Left lung (tissue), 10 donors: ENCODE data around the gene VPS16. TPM values are rescaled to one million over a fixed set of nuclear protein-coding genes. Genes with fewer than 3 reads are reported as not detected.

ENCODE experiments used
- ATAC-seq: fragments of 200-7000 bp; cut with Tn5 transposase; one replicate; pipeline ENCODE4 v1.9.1; 2020; ENCODE audit warnings: moderate library complexity
- DNase-seq, 4 donors: peaks; one replicate each; pipeline ENCODE4 v3.0.0-alpha.2; 2013 to 2020
- H3K27ac ChIP-seq, 2 donors: fragments of 200-600 bp; sonication (generic) in 1 of 2; one replicate each; pipeline versions ENCODE4 v1.5.0 to v1.8.0; 2020 to 2021
- H3K27me3 ChIP-seq, 2 donors: fragments of 200-600 bp; sonication (generic) in 1 of 2; one replicate each; pipeline versions ENCODE4 v1.5.0 to v1.8.0; 2020 to 2021
- H3K36me3 ChIP-seq, 2 donors: fragments of 200-600 bp; sonication (generic) in 1 of 2; one replicate each; pipeline versions ENCODE4 v1.5.0 to v1.8.0; 2020 to 2021
- H3K4me1 ChIP-seq, 2 donors: fragments of 200-600 bp; one replicate each; pipeline ENCODE4 v1.8.0; 2021
- H3K4me3 ChIP-seq, 2 donors: fragments of 200-600 bp; sonication (generic) in 1 of 2; one replicate each; pipeline versions ENCODE4 v1.5.0 to v1.8.0; 2020 to 2021; ENCODE audit warnings: mild to moderate bottlenecking in 1 of 2
- H3K9me3 ChIP-seq, 2 donors: fragments of 200-600 bp; sonication (generic) in 1 of 2; one replicate each; pipeline versions ENCODE4 v1.5.0 to v1.8.0; 2020 to 2021
- CTCF ChIP-seq, 2 donors: fragments of 200-600 bp; sonication (generic) in 1 of 2; IDR thresholded peaks; one replicate each; pipeline versions ENCODE4 v1.5.0 to v1.8.0; 2021; ENCODE audit warnings: antibody characterized with exemption in 2 of 2
- intact Hi-C, 2 donors: fragments of 100-400 bp; cut with DNase I; formaldehyde crosslinking; loops; one replicate each; pipeline versions ENCODE4 v1.11.2 to v1.14.2; 2022
- polyA plus RNA-seq, 6 donors: library from polyadenylated mRNA; unstranded; fragments of 120-200 nt; gene quantifications; one replicate each; pipeline ENCODE4 v1.2.1, GENCODE V29; 2013; ENCODE audit not compliant: insufficient read length in 6 of 6
- total RNA-seq, 2 donors: library from RNA; stranded (reverse); fragmentation: NEBNext Ultra II Directional; extraction: Animal tissue kit (Norgen Biotek cat#: 25700); gene quantifications; one replicate each; pipeline ENCODE4 v1.2.1, GENCODE V29; 2021
- donor health status: DM: no; HTN: yes; CAD: no.
- donor health status: DM: no; HTN: no; CAD: no.

Gene VPS16
- total and polyA plus RNA-seq, 8 donors = 31.9 to 42.7 (median 36.3) TPM

DNA sequence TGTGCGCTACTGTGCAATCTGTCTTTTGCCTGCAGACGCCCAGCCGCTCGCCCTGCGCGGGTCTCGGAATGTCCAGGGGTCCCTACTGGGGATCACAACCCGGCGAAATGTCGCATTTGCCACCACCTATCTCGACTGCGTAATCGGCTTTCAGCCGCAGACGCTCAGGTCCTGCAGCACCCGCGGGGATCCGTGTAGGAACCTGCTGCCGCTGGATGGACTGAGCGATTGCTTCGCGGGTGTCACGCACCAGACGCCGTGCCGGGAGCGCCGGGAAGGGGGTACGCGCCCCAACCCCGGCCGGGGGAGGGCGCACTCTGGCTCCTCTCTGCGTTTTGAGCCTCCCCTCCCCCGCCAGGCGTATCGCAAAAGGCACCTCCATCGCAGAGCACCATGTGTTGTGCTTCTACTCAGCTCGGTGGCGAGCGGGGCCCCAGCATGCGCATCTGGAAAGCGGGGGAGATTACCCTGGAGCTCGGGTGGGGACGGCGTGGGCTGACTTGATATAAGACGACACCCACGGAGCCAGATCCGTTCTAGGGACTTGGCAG, 32.0 kb downstream of the VPS16 start:
- H3K27ac ChIP-seq = peak overlapping the region in 1 of 2 donors; percentile 81
- peak; percentile 73 for ATAC-seq

DNA sequence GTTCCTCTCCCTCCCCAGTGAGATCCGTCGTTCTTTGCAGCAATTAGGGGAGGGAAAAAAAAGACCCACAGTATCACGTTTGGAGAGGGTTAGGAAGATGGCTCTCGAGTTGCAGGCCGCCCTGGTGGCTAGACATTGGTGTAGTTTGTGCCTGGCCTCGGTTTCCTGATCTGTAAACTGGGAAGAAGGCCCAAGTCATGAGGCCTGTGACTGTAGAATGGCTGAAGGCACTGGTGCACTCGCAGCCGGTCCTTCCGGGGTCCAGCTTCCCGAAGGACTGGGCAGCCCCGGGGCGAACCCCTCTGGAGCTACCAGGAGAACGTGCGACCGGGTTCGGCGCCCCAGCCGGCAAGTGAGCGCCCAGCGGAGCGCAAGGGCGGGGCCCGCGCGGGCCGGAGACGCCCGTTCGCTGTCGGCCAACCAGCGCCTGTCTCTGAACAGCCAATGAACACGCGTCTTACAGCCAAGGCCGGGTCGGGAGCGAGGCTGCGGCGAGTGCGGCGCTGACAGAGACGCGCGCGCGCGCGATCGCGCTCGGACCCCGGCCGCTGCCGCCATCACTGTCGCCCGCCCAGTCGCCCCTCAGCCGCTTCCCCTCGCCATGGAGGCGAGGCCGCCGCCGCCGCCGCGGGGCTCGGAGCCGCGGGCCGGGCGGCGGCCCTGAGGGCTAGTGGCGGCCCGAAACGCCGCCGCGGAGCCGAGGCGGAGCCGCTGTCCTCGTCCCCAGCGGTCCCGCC, 32.6 kb downstream of the VPS16 start, which contains the start of gene PTPRA:
Gene PTPRA (plus strand): TSS at position 472 of the 737 bp plus-strand sequence. CDS start 90,797 bp downstream, outside the sequence.
- Histone ChIP-seq H3K4me1 (peaks cover 5 to 56% of the 10 kb centered on the region in 2 donors), H3K36me3 (no peaks in the 10 kb centered on the region), H3K9me3 (no peaks in the 10 kb centered on the region), H3K4me3 (peak within 1 kb of the TSS; percentile 82 to 96), H3K27me3 (peaks cover 0 to 14% of the 10 kb centered on the region in 2 donors), H3K27ac (peak within 1 kb of the TSS; percentile 73 to 81)
- TF ChIP-seq CTCF (IDR thresholded peaks at IDR 0.05) = no peak
- DNase-seq (peak; percentile 91 to 97 (median 94)), ATAC-seq (peak; percentile 96)
- intact Hi-C loops = loop anchor here in 1 of 2 donors (10.0 kb wide), 1 partner anchor 112 kb away; no protein-coding TSS in a partner anchor

More for the DNA sequence above, 32.0 kb downstream of the VPS16 start:
- Histone ChIP-seq H3K9me3 (no peaks in the 10 kb centered on the region), H3K27me3 (peaks cover 0 to 14% of the 10 kb centered on the region in 2 donors), H3K4me3 (peak overlapping the region; percentile 82 to 96), H3K4me1 (peaks cover 5 to 56% of the 10 kb centered on the region in 2 donors), H3K36me3 (no peaks in the 10 kb centered on the region)
- DNase-seq = peak; percentile 20 to 90 (median 52)
- intact Hi-C loops = loop anchor here in 1 of 2 donors (10.0 kb wide), 1 partner anchor 112 kb away; no protein-coding TSS in a partner anchor
- TF ChIP-seq CTCF (IDR thresholded peaks at IDR 0.05) = peak; percentile 17 to 21

GRCh38 chr20:2873747-2874041, 33.1 kb downstream of the VPS16 start:
- intact Hi-C loops = loop anchor here in 1 of 2 donors (10.0 kb wide), 1 partner anchor 111 kb away; no protein-coding TSS in a partner anchor
- H3K27me3 ChIP-seq = peaks cover 0 to 14% of the 10 kb centered on the region in 2 donors
- H3K27ac ChIP-seq = peak overlapping the region; percentile 73 to 81
- TF ChIP-seq CTCF (IDR thresholded peaks at IDR 0.05) = no peak
- ATAC-seq = peak; percentile 26
- H3K4me3 ChIP-seq = peak overlapping the region; percentile 82 to 96
- peaks cover 5 to 56% of the 10 kb centered on the region in 2 donors for H3K4me1 ChIP-seq
- H3K9me3 ChIP-seq = no peaks in the 10 kb centered on the region
- H3K36me3 ChIP-seq = no peaks in the 10 kb centered on the region
- peak; percentile 28 to 90 (median 60) for DNase-seq

DNA sequence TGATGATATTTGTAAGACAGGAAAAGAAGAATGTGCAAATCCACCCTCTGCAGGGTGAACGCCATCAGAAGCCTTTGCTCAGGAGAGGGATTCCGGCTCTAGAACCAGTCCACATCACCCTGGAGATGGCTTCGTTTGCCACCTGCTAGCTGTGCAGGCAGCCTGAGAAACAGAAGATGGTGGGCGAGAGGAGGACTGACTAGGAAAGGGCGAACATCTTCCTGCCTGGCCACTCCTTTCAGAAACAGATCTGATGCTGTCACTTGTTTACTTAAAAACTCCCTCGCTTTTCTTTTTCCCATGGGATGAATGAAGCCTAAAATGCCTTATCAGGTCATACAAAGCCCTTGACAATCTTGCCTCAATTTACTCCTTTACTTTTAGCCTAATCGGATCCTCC, 33.9 kb downstream of the VPS16 start:
- DNase-seq (no peak), ATAC-seq (no peak)
- H3K9me3 ChIP-seq = no peaks in the 10 kb centered on the region
- no peaks in the 10 kb centered on the region for H3K36me3 ChIP-seq
- H3K27ac ChIP-seq = no peak overlapping the region
- H3K4me1 ChIP-seq = peaks cover 5 to 56% of the 10 kb centered on the region in 2 donors
- intact Hi-C loops = loop anchor here in 1 of 2 donors (10.0 kb wide), 1 partner anchor 110 kb away; no protein-coding TSS in a partner anchor
- peaks cover 0 to 14% of the 10 kb centered on the region in 2 donors for H3K27me3 ChIP-seq
- peak overlapping the region; percentile 82 to 96 for H3K4me3 ChIP-seq
- no peak for TF ChIP-seq CTCF (IDR thresholded peaks at IDR 0.05)

GRCh38 chr20:2875690-2876203, 35.2 kb downstream of the VPS16 start:
- ATAC-seq (no peak), DNase-seq (no peak)
- H3K27me3 ChIP-seq = peaks cover 0 to 14% of the 10 kb centered on the region in 2 donors
- H3K9me3 ChIP-seq = no peaks in the 10 kb centered on the region
- no peak for TF ChIP-seq CTCF (IDR thresholded peaks at IDR 0.05)
- no peak overlapping the region for H3K27ac ChIP-seq
- intact Hi-C loops = loop anchor here in 1 of 2 donors (10.0 kb wide), 1 partner anchor 109 kb away; no protein-coding TSS in a partner anchor
- no peaks in the 10 kb centered on the region for H3K36me3 ChIP-seq
- no peak overlapping the region for H3K4me3 ChIP-seq
- H3K4me1 ChIP-seq = peaks cover 5 to 47% of the 10 kb centered on the region in 2 donors
